HG03097 (cell line): ENCODE results near the gene CARD19.

Experiments used
- ATAC-seq: cut with Tn5 transposase; IDR thresholded peaks from one replicate; pipeline ENCODE4 v1.9.1; 2021; ENCODE audit not compliant: unreplicated experiment, low FRiP score

The CARD19 gene

GRCh38 chr9:93061791-93062763 lies 33.9 kb upstream of the CARD19 start:
- ATAC-seq = no peak

- ATAC-seq = peak; percentile 79
Measured at GRCh38 chr9:93064392-93065134, 31.5 kb upstream of the CARD19 start.

DNA sequence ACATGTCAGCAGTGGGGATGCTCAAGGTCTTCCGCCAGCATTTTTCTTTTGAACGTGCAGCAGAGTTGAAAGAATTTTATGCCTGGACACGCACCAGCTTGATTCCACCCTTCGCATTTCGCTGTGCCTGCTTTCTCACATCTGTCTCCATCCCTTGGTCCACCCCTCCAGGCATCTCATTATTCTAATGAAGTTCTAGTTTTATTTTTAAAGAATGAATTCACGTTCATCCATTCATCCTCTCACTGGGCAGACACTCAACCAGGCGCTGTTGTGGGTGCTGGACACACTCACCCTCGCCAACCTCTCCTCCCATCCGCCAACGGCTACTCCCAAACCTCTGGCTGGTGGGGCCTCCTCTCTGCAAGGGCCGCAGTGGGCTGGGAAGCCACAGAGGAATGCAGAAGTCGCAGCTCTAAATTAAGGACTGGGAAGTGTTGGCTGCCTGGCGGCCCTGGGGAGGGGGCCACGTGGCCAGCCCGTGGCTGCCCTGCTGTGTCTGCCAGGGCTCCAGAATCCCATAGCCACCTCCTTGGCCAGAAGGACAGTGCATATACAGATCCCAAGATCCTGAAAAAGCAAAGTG lies 30.8 kb upstream of the CARD19 start:
- ATAC-seq = no peak

DNA sequence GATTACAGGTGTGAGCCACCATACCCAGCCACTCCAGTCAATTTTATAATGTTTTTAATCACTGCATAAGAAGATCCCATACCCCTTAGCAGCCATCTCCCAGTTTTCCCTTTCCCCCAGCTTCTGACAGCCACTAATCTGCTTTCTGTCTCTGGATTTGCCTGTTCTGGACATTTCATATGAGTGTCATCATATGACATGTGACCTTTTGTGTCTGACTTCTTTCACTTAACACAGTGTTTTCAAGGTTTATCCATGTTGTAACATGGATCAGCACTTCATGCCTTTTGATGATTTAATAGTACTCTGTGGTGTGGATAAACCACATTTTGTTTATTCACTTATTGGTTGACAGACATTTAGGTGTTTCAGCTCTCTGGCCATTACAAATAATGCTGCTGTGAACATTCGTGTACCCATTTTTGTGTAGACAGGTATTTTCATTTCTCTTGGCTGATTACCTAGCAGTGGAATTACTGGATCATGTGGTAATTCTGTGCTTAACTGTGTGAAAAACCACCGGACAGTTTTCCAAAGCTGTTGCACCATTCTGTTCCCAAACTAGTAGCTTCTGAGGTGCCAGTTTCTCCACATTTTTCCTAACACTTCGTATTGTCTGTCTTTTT lies 28.9 kb upstream of the CARD19 start:
- no peak for ATAC-seq

DNA sequence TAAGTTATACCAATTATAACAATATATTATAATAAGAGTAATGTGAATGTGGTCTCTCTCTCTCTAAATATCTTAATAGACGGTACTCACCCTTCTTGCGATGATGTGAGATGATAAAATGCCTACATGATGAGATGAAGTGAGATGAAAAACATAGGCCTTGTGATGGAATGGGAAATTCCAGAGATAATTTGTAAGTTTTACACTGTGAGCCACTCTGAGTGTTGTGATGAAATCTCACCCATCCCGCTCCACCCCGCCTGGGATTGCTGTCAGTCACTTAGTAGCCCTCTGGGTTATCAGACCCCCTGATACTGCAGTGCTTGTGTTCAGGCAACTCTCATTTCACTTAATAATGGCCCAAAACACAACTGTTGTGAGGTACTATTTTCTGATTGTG lies 27.1 kb upstream of the CARD19 start:
- no peak for ATAC-seq

- no peak for ATAC-seq
Measured at GRCh38 chr9:93071464-93071863, 24.6 kb upstream of the CARD19 start.

DNA sequence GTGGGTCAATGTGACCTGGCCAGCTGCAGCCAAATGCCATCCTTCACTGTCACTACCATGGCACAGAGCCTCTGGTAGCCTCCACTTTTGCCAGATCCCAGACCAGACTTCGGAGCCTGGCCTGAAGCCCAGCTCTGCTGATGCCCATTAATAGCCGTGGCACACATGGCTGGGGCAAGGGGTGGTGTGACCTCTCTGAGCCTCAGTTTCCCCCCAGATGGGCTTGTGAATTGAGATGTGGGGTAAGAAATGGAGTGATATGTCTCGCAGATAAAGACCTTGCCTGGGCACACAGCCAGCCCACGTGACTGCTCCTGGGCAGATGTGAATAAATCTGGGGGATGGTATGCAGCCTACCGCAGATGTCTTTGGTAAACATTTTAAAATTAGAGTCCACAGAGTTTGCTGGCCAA lies 23.6 kb upstream of the CARD19 start:
- ATAC-seq = no peak

- no peak for ATAC-seq
Measured at GRCh38 chr9:93076101-93076791, 19.8 kb upstream of the CARD19 start.

- no peak for ATAC-seq
Measured at GRCh38 chr9:93076792-93077128, 19.3 kb upstream of the CARD19 start.

DNA sequence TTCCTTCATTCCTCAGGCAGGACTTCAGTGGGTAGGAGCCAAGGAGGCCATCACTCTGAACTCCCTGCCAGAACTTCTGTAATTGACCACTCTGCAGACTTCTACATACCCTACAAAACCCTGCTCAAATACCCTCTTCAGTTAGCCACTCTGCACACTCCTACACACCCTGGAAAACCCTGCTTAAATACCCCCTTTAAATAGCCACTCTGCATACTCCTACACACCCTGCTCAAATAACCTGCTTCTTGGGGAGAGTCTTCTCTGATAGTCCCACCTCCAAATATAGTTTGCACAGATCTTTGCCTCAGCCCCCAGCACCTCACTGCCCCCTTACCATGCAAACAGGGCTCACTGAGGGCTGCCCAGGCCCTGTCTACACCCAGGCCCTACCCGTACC lies 18.6 kb upstream of the CARD19 start:
- ATAC-seq = no peak

- no peak for ATAC-seq
Measured at GRCh38 chr9:93077811-93078210, 18.2 kb upstream of the CARD19 start.

DNA sequence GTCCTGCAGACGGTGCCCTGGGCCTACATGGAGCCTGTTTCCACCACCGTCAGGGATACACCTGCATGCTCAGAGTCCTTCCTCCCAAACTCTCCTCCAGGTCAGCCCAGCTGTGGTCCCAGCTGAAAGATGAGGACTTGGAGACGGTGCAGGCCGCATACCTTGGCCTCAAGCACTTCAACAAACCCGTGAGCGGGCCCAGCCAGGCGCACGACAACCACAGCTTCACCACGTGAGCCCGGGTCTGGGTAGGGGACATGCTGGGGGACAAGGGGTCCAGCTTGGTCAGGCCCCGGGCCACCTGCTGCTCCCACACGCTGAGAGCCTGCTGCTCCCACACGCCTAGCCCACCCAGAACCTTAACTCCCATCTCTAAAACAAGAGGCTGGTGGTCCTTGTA lies 16.6 kb upstream of the CARD19 start:
- no peak for ATAC-seq

DNA sequence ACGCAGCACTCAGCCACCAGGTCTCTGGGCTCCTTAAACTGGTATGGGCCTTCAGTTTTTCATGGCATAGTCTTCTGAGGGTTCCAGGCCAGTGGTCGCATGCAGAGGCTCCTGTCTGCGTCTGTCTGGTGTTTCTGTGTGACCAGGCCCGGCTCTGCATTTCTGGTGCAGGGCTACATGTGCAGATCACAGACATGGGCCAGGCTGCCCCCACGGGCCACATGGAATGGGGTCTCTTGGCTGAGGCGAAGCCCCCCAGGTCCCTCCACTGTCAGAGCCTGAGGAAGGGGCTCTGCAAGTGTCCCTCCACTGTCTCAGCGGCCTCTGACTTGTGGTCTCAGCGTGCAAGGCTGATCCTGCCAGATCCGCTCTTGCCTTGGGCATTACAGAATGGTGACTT lies 15.6 kb upstream of the CARD19 start:
- no peak for ATAC-seq

DNA sequence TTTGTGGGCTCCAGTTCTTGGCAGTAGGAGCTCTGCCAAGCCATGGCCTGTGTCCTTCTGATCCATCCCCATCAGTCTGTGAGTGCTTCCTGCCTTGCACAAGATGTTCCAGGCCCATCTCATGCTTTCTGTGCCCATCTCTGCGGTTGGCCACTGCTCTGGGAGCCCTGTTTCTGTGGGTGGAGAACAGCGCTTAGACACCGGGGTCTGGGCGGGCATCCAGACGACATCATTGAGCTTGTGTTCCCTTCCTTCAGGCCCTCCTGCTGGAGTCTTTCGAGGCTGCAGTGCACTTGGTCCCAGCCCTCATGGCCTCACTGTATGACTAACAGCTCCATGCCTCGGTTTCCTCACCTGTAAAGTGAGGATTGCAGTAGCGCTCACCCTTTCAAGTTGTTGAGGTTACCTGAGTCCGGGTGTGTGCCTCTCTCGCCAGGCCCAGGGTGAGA lies 14.9 kb upstream of the CARD19 start:
- ATAC-seq = no peak

- no peak for ATAC-seq
Measured at GRCh38 chr9:93081931-93082330, 14.1 kb upstream of the CARD19 start.

DNA sequence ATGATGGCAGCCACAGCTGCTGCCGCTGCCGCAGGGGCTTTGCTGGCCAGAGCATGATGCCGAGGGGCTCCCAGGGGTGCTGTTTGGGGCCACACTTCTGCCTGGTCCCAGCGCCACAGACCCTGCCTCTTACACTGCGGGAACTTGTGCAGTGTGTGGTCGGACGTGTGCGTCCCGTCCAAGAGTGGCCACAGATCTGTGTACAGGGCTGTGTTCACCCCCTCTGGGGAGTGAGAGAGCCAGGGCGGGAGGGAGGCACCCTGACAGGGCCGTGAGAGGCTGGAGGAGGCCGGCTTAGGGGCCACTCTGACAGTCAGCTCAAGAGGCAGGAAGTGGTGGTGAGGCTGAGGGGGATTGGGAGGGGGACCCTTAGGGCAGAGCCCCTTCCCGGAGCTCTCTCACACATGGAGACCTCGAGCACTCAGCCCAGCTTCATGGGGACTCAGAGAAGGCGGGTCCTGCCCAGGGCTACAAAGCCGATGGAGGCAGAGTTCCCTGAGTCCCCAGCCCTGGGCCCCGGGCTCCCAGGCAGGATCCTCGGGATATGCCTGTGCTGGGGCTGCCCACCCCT lies 13.1 kb upstream of the CARD19 start:
- ATAC-seq = no peak

GRCh38 chr9:93083592-93084470 lies 12.2 kb upstream of the CARD19 start:
- ATAC-seq = no peak

DNA sequence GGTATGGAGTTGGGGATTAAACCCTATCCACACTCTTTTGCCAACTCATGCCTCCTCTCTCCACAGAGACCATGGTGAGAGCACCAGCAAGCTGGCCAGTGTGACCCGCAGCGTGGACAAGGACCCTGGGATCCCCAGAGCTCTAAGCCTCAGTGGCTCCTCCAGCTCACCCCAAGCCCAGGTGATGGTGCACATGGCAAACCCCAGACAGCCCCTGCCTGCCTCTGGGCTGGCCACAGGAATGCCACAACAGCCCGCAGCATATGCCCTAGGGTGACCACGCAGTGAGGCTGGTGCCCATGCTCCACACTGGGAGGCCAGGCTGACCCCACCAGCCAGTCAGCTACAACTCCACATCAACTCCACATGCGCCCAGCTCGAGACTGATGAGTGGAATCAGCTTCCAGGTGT lies 11.5 kb upstream of the CARD19 start:
- no peak for ATAC-seq

DNA sequence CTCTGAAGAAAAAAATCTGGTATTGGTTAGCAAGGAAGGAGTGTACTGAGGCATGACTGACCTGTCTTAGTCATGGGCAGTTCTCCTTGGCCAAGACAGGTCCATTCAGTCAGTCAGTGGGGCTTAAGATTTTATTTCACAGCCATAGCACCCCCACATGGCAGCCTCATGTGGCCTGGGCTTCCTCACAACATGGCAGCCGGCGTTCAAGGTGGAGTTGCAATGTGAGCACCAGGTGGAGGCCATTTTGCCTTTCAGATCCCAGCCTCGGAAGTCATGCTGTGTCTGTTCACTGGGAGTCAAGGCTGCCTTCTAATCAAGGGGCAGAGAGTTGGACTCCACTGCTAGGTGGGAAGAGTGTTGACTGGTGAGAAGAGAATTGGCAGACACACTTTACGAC lies 10.3 kb upstream of the CARD19 start:
- no peak for ATAC-seq
